HG02943 (cell line): ENCODE results near the gene RIT1.
A peak's percentile ranks its signal among the peaks of the same experiment; 100 is the strongest.

ENCODE experiments used
- ATAC-seq: cut with Tn5 transposase; IDR thresholded peaks from one replicate; pipeline ENCODE4 v1.9.1; 2021; ENCODE audit warnings: mild to moderate bottlenecking, low read depth, moderate library complexity; ENCODE audit not compliant: unreplicated experiment

Gene RIT1

GRCh38 chr1:155911156-155912055 is at the start of gene RIT1:
Gene RIT1, minus strand, starts transcription at chr1:155911349. Its CDS starts 588 bp downstream, at chr1:155910761.
- ATAC-seq = peak; percentile 78

GRCh38 chr1:155960081-155960745 is 49.1 kb upstream of the RIT1 start:
- no peak for ATAC-seq

DNA sequence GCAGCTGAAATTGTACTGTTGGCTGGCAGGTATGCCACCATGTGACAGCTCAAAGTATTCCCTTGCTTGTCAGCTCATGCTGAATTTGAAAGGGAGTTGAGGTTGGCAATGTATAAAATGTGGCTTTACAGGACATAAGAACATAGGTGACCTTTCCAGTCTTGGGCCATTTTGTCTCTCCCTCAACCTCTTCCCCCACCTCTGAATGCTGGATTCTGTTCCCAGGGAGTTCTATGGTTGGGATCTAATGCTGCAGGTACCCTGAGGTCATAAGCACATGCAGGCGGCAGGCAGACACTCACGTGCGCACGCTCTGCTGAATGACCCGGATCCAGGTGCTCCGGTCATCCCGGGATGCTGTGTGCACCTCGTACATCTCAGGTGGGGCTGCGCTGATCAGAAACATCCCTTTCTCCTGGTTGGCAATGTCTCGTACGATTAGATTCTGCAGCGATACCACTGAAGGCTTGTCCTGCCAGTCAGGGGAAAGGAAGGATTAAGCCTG is 46.3 kb upstream of the RIT1 start:
- ATAC-seq = no peak

DNA sequence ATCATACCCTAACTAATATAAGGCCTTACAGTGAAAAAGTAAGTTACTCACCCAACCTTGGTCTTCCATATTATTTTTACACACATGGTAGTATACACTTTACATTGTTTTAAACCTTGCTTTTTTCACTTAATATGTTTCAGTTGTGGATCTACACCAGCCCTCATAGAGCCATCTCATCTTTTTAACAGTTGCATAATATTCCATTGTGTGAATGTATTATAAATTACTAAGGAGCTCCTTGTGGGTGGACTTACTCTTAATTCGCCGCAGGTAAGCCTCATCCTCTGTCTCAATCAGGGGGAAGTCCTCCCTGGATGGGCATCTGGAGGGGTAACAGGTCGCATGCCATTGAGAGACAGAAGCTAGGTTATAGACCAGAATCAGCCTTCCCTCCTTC is 43.5 kb upstream of the RIT1 start:
- no peak for ATAC-seq

GRCh38 chr1:155952505-155952890 is 41.3 kb upstream of the RIT1 start:
- no peak for ATAC-seq

GRCh38 chr1:155951753-155952504 is 40.8 kb upstream of the RIT1 start:
- no peak for ATAC-seq

DNA sequence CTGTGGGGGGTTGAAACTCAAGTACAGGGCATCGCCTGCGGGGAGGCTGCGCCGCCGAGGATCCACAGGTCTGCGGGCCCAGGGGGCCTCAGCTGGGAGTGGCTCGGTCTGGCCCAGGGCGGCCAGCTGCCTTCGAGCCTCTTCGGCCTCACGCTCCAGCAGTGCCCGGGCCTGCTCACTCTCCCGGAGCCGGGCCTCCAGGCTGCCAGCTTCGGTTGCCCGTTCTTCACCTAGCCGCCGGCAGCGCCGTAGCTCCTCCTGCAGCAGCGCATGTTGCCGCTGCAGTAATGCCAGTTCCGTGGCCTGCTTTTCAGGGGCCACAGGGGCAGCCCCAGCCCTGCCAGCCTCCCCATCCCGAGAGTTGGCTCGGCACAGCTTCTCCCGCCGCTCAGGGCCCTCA is 39.7 kb upstream of the RIT1 start:
- ATAC-seq = no peak

GRCh38 chr1:155947741-155948140 is 36.6 kb upstream of the RIT1 start:
- ATAC-seq = no peak

- ATAC-seq = no peak
Observed at GRCh38 chr1:155947292-155947691, 36.1 kb upstream of the RIT1 start.

GRCh38 chr1:155946633-155947219 is 35.6 kb upstream of the RIT1 start:
- ATAC-seq = peak; percentile 16

DNA sequence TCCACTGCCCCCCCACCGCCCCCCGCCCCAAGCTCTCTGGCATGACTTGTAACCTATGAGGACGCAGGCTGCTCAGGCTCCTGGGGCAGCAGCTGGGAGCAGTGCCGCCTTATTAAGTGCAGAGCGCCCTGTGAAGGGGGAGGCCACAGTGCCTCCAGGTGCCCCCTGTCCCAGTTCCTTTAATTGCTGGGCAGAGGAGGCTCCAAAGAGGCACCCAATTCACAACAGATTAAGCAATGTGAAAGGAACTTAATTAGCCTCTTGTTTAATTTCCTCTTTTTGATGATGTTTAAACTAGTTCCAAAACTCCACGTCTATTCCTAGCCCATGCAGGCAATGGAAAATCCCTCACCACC is 33.3 kb upstream of the RIT1 start:
- ATAC-seq = no peak

GRCh38 chr1:155942578-155943141 is 31.5 kb upstream of the RIT1 start:
- no peak for ATAC-seq

GRCh38 chr1:155941845-155942531 is 30.8 kb upstream of the RIT1 start:
- no peak for ATAC-seq

GRCh38 chr1:155940993-155941844 is 30.1 kb upstream of the RIT1 start, which contains the start of gene RXFP4:
Gene RXFP4, plus strand, starts transcription at chr1:155941638. Its CDS starts 72 bp downstream, at chr1:155941710.
- no peak for ATAC-seq

DNA sequence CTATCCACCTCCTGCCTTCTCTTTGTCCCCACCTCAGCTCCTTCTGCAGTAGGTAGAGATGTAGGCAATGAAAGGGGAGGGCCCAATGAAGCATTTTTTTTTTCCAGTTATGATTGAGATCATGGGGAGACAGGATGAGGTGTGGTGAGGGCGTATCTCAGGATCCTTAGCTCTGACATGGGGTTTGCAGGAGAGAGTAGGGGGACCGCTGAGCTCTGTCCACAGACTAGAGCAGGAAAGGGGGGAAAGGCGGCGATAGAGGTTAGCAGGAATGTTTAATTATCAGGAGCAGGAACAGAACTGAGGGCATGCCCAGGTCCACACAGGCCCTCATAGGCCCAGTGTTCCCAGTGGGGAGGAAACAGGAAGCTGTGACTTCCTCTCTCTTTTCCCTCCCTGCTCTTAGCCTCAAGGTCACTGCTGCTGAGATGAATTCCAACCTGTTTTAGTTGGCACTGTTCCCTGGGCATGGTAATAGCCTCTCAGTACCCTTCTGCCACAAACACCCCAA is 29.4 kb upstream of the RIT1 start:
- ATAC-seq = no peak

DNA sequence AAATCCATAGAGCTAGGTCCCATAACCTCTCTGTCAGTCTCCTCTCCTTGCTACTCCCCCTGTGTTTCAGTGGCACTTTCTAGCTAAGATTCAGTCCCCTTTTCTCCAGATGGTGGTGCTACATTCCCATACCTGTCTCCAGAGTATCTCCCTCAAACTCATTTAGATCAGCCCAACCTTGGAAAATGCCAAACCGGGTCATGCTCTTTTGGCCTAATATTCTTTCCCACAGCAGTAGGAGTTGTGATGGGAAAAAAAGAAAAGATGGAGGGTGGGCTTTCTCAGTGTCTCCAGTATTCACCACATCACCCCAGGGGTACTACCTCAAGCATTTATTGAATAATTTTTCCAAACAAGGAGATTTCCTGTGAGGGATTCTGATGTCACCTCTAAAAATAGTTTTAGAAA is 27.1 kb upstream of the RIT1 start:
- ATAC-seq = no peak

DNA sequence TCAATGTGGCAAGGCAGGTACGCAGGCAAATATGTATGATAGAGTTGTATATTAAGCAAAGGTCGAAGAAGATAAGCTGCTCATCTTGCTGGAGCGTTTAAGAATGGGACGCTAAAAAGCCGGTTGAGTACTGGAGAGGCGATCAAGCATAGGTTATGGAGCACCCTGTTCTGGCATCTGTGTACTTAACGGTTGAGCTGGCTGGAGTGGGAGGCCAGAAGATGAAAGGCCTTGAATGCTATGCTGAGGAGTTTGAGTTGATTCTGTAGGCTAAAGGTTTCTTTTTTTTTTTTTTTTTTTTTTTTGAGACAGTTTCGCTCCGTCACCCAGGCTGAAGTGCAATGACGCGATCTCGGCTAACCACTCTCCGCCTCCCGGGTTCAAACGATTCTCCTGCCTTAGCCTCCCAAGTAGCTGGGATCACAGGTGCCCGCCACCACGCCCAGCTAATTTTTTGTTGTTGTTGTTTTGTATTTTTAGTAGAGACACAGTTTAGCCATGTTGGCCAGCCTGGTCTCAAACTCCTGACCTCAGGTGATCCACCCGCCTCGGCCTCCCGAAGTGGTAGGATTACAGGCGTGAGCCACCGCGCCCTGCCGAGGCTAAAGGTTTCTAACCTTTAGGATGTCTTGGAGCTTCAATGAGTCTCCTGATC is 23.9 kb upstream of the RIT1 start:
- no peak for ATAC-seq
